ENCODE results near the gene MLKL.

The MLKL gene

GRCh38 chr16:74691093-74691855 is 9.4 kb downstream of the MLKL start:
- TF ChIP-seq, protein P1, sequence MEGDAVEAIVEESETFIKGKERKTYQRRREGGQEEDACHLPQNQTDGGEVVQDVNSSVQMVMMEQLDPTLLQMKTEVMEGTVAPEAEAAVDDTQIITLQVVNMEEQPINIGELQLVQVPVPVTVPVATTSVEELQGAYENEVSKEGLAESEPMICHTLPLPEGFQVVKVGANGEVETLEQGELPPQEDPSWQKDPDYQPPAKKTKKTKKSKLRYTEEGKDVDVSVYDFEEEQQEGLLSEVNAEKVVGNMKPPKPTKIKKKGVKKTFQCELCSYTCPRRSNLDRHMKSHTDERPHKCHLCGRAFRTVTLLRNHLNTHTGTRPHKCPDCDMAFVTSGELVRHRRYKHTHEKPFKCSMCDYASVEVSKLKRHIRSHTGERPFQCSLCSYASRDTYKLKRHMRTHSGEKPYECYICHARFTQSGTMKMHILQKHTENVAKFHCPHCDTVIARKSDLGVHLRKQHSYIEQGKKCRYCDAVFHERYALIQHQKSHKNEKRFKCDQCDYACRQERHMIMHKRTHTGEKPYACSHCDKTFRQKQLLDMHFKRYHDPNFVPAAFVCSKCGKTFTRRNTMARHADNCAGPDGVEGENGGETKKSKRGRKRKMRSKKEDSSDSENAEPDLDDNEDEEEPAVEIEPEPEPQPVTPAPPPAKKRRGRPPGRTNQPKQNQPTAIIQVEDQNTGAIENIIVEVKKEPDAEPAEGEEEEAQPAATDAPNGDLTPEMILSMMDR (IDR thresholded peaks at IDR 0.05): no peak

GRCh38 chr16:74682556-74682955 is 18.1 kb downstream of the MLKL start:
- TF ChIP-seq, protein P1 (IDR thresholded peaks at IDR 0.05): no peak

DNA sequence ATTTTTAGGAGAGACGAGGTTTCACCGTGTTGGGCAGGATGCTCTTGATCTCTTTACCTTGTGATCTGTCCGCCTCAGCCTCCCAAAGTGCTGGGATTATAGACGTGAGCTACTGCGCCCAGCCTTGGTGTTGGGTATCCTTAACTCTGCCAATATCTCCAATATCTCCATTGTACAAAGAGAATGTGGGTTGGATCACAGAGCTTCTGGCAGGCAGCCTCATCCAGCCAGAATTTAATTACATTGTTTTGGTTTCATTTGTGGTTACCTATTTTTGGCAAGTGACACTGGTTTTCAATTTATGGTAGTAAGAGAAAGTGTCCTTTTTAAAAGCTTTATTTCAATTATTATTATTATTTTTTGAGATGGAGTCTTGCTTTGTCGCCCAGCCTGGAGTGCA is 20.0 kb downstream of the MLKL start:
- TF ChIP-seq, protein P1 (IDR thresholded peaks at IDR 0.05): no peak

DNA sequence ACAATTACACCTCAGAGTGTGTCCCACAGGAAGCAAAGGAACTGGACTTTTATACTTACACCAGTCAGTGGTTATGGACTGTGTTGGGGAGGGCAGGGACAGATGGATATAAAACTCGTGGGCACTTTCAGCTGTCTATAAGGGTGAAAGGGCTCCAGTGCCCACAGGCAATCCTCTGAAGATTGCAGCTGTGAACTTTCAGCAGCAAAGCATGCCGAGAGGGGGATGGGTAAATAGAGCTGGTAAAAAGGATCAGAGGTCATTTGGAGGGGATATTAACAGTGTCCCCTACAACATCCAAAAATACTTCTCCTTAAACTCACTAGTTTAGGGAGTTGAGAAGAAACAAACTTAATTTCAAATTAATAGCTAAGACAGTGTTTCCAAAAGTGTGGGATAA is 20.7 kb downstream of the MLKL start:
- TF ChIP-seq, protein P1 (IDR thresholded peaks at IDR 0.05): no peak

DNA sequence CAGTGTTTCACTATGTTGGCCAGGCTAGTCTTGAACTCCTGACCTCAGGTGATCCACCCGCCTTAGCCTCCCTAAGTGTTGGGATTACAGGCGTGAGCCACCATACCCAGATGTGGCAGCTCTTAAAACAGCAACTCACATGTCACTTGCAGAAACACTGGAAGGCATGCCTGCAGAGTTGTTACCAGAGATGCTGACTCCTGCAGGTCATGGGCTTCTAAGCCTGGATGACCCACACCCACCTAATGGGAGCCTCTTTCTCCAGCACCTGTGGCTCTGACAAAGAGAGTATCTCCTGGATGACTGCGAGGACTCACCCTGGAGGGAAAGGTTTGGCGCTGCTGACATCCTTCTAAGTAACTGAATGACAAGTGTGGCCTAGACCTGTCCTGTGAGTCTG is 22.8 kb downstream of the MLKL start:
- TF ChIP-seq, protein P1 (IDR thresholded peaks at IDR 0.05): no peak

- TF ChIP-seq, protein P1 (IDR thresholded peaks at IDR 0.05): no peak
These were observed 26.8 kb downstream of the MLKL start for GRCh38 chr16:74673876-74674275.

- TF ChIP-seq, protein P1 (IDR thresholded peaks at IDR 0.05): no peak
These were observed 33.4 kb downstream of the MLKL start for GRCh38 chr16:74667255-74667700.
